Gastrocnemius medialis (tissue), 4 donors: ENCODE results near the gene DOCK6. TPM values are rescaled to one million over a fixed set of nuclear protein-coding genes. Genes with fewer than 3 reads are reported as not detected.

Experiments
- ATAC-seq, 2 donors: fragments of 150-250 bp; one replicate each; pipeline ENCODE4 v1.9.1; 2016
- DNase-seq, 2 donors: peaks; one replicate each; pipeline ENCODE4 v3.0.0-alpha.2; 2019
- H3K27ac ChIP-seq, 4 donors: fragments of 200-600 bp; sonication (generic); 1 replicate in 1 of 4; 2 replicates in 3 of 4; pipeline ENCODE4 v1.5.1; 2016 to 2018; ENCODE audit warnings: mild to moderate bottlenecking in 2 of 4, moderate library complexity in 1 of 4
- H3K27me3 ChIP-seq, 3 donors: fragments of 200-600 bp; sonication (generic) in 2 of 3; 1 replicate in 1 of 3; 2 replicates in 2 of 3; pipeline versions ENCODE4 v1.5.1 to v1.6.0; 2016 to 2019; ENCODE audit warnings: mild to moderate bottlenecking in 1 of 3, moderate library complexity in 1 of 3
- H3K36me3 ChIP-seq, 2 donors: fragments of 200-600 bp; sonication (generic) in 1 of 2; one replicate each; pipeline ENCODE4 v1.5.1; 2017 to 2018
- H3K4me1 ChIP-seq, 2 donors: fragments of 200-600 bp; sonication (generic) in 1 of 2; one replicate each; pipeline ENCODE4 v1.5.1; 2016 to 2017; ENCODE audit warnings: mild to moderate bottlenecking in 2 of 2
- H3K4me3 ChIP-seq, 4 donors: fragments of 200-600 bp; sonication (generic) in 3 of 4; 1 replicate in 1 of 4; 2 replicates in 3 of 4; pipeline ENCODE4 v1.5.1; 2016 to 2019; ENCODE audit warnings: mild to moderate bottlenecking in 2 of 4
- H3K9me3 ChIP-seq, 3 donors: fragments of 200-600 bp; sonication (generic) in 2 of 3; 1 replicate in 1 of 3; 2 replicates in 2 of 3; pipeline ENCODE4 v1.5.1; 2016 to 2019
- POLR2A ChIP-seq, 2 donors: fragments of 450-650 bp; IDR thresholded peaks; one replicate each; pipeline ENCODE4 v1.6.1; 2017; ENCODE audit warnings: antibody characterized with exemption in 2 of 2, mild to moderate bottlenecking in 2 of 2, moderate library complexity in 2 of 2
- in situ Hi-C, 4 donors: fragments of 200-750 bp; cut with MboI; loops; one replicate each; pipeline versions ENCODE4 v1.15.0 to v1.8.0; 2017; ENCODE audit warnings: low sequenced_read_pairs in 4 of 4
- intact Hi-C: fragments of 100-400 bp; cut with DNase I; formaldehyde crosslinking; loops from one replicate; pipeline ENCODE4 v1.15.1; 2023; ENCODE audit warnings: low total_unique reads
- total RNA-seq, 4 donors: library from RNA; depleted of rRNA; stranded (reverse); fragments of >200 nt; gene quantifications; one replicate each; pipeline versions ENCODE4 v1.1.0 to v1.2.3, GENCODE V29; 2016
- TF ChIP-seq, protein P1 (sequence below), 5 experiments: fragments of 450-650 bp in 3 of 5; fragments of 200-600 bp in 2 of 5; sonication (generic) in 2 of 5; IDR thresholded peaks in 4 of 5; conservative IDR thresholded peaks in 1 of 5; 1 replicate in 4 of 5; 2 replicates in 1 of 5; pipeline ENCODE4 v1.5.1; 2016 to 2019; ENCODE audit warnings: antibody characterized with exemption in 5 of 5, mild to moderate bottlenecking in 3 of 5, moderate library complexity in 3 of 5

Gene DOCK6
- total RNA-seq, 4 donors from 2014 or later, result 4.7 to 9.6 (median 5.8) TPM

DNA sequence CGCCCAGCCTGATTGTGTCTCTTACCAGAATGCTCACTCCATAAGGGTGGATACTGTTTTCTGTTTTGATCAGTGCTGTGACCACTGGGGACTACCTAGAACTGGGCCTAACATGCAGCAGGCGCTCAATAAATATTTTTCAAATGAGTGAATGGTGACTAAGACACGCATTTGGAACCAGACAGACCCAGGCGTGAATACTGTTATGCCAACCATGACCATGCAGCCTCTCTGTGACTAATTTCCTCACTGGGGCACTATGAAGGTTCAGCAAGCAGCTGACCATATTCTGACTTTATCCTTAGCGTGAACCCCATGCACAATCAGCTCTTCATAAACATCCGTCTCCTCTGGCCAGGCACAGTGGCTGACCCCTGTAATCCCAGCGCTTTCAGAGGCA lies 93.8 kb downstream of the DOCK6 start:
- peak in 1 of 2 donors; percentile 13 for ATAC-seq
- Histone ChIP-seq H3K36me3 (peaks cover 0 to 53% of the 10 kb centered on the region in 2 donors), H3K9me3 (no peaks in the 10 kb centered on the region), H3K27ac (peak overlapping the region in 1 of 4 donors; percentile 15), H3K27me3 (no peaks in the 10 kb centered on the region), H3K4me3 (no peak overlapping the region), H3K4me1 (peaks cover 12 to 16% of the 10 kb centered on the region in 2 donors)
- TF ChIP-seq, protein P1, sequence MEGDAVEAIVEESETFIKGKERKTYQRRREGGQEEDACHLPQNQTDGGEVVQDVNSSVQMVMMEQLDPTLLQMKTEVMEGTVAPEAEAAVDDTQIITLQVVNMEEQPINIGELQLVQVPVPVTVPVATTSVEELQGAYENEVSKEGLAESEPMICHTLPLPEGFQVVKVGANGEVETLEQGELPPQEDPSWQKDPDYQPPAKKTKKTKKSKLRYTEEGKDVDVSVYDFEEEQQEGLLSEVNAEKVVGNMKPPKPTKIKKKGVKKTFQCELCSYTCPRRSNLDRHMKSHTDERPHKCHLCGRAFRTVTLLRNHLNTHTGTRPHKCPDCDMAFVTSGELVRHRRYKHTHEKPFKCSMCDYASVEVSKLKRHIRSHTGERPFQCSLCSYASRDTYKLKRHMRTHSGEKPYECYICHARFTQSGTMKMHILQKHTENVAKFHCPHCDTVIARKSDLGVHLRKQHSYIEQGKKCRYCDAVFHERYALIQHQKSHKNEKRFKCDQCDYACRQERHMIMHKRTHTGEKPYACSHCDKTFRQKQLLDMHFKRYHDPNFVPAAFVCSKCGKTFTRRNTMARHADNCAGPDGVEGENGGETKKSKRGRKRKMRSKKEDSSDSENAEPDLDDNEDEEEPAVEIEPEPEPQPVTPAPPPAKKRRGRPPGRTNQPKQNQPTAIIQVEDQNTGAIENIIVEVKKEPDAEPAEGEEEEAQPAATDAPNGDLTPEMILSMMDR (IDR thresholded peaks at IDR 0.05 in 4 of 5, conservative IDR thresholded peaks at IDR 0.05 in 1 of 5), result no peak
- no peak for TF ChIP-seq POLR2A (IDR thresholded peaks at IDR 0.05)
- intact Hi-C loops, result no loop called here
- in situ Hi-C loops, result no loop called here
- no peak for DNase-seq

DNA sequence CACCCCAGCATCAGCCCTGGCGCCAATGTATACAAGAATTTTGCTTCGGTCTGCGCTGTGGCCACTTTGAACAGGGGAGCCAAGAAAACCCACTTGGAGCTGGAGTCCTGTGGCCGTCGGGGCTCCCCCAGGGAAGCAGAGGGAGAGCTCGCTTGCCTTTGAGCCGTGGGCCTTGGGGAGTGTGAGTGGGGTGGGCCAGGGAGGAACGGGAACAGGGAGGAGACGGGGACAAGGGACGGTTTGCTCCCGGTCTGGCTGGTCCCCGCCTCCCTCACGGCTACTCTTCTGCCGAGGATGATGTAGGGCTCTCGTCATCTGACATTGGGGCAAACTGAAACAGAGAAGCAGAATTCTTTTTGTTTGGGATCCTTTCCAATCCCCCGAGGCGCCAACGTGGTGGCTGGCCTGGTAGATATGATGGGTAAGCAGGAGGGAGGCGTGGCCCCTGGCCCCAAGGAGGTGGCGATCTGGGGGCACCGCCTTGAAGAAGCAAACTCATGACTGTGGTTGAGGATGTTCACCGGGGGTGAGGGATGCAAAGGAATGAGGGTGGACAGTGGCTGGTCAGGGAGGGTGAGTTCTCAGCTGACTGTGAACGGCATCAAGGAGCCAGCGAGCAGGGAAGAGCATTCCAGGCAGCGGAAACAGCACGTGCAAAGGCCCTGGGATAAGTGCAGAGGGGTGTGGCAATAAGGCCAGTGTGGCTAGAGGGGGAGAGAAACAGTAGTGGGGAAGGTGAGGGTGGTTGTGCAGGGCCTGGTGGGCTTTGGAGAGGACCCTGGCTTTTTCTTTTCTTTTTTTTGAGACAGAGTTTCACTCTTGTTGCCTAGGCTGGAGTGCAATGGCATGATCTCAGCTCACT lies 95.8 kb downstream of the DOCK6 start:
- ATAC-seq, result no peak
- Histone ChIP-seq H3K27ac (peak overlapping the region; percentile 70 to 81 (median 76)), H3K27me3 (no peaks in the 10 kb centered on the region), H3K9me3 (no peaks in the 10 kb centered on the region), H3K4me1 (peaks cover 12 to 18% of the 10 kb centered on the region in 2 donors), H3K4me3 (no peak overlapping the region), H3K36me3 (peaks cover 0 to 36% of the 10 kb centered on the region in 2 donors)
- in situ Hi-C loops, result no loop called here
- peak in 1 of 2 donors; percentile 39 for DNase-seq
- intact Hi-C loops, result no loop called here
- TF ChIP-seq POLR2A (IDR thresholded peaks at IDR 0.05), result no peak
- TF ChIP-seq, protein P1 (IDR thresholded peaks at IDR 0.05 in 4 of 5, conservative IDR thresholded peaks at IDR 0.05 in 1 of 5), result no peak

DNA sequence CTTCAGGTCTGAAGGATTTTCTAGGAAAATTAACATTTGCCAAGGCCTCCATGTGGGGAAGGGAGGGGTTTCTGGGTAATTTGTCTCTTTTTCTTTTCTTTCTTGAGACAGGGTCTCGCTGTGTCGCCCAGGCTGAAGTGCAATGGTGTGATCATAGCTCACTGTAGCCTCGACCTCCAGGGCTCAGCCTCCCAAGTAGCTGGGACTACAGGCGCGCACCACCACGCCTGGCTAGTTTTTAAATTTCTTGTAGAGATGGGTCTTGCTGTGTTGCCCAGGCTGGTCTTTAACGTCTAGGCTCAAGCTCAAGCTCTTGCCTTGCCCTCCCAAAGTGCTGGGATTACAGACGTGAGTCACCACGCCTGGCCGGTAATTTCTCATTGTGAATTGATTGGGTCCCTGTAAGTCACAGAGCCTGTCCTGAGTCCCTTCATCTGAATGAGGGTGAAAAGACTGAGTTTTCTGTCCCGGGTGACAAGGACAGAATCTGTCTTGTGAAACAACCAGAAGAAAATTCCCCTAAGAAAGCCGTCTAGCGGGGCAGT lies 96.8 kb downstream of the DOCK6 start:
- ATAC-seq, result no peak
- peak overlapping the region in 1 of 4 donors; percentile 16 for H3K4me3 ChIP-seq

DNA sequence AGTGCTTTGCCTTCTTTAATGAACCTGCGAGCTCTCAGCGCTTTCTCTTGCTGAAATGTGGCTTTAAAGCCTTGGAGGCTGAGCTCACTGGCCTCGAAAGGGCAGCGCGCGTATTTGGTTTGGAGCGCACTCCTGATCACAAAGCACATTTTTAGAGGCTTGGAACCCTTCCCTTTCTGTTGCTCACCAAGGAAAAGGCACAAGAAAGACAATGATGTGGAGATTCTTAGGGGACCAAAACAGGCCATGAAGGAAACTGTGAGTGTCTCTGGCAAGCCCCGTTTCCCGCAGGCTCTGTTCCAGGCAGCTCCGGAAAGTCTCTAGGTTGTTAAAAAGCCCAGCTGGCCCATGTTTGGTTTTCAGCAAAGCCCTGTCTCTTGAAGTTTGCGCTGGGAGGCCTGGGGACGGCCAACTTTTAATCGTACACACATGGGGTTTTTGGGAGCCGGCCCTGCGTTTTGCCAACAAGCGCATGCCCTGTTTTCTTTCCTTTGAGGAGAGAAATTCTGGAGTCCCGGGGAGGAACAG lies 97.4 kb downstream of the DOCK6 start:
- Histone ChIP-seq H3K27ac (peak overlapping the region; percentile 70 to 81 (median 76)), H3K9me3 (no peaks in the 10 kb centered on the region), H3K4me3 (peak overlapping the region in 1 of 4 donors; percentile 27), H3K27me3 (no peaks in the 10 kb centered on the region), H3K4me1 (peaks cover 12 to 18% of the 10 kb centered on the region in 2 donors), H3K36me3 (peaks cover 0 to 24% of the 10 kb centered on the region in 2 donors)
- intact Hi-C loops (loop anchor here (2.0 kb wide), 1 partner anchor 16 kb away; no protein-coding TSS in a partner anchor), in situ Hi-C loops (no loop called here)
- peak; percentile 44 to 75 for DNase-seq
- no peak for TF ChIP-seq POLR2A (IDR thresholded peaks at IDR 0.05)
- TF ChIP-seq, protein P1 (IDR thresholded peaks at IDR 0.05 in 4 of 5, conservative IDR thresholded peaks at IDR 0.05 in 1 of 5), result no peak
- peak; percentile 71 to 79 for ATAC-seq

More for the DNA sequence above, 96.8 kb downstream of the DOCK6 start:
- Histone ChIP-seq H3K27ac (peak overlapping the region; percentile 70 to 81 (median 76)), H3K36me3 (peaks cover 0 to 28% of the 10 kb centered on the region in 2 donors), H3K9me3 (no peaks in the 10 kb centered on the region), H3K4me1 (peaks cover 12 to 18% of the 10 kb centered on the region in 2 donors), H3K27me3 (no peaks in the 10 kb centered on the region)
- DNase-seq, result no peak
- TF ChIP-seq, protein P1 (IDR thresholded peaks at IDR 0.05 in 4 of 5, conservative IDR thresholded peaks at IDR 0.05 in 1 of 5), result no peak
- TF ChIP-seq POLR2A (IDR thresholded peaks at IDR 0.05), result no peak
- in situ Hi-C loops, result no loop called here
- intact Hi-C loops, result loop anchor here (2.0 kb wide), 1 partner anchor 15 kb away; no protein-coding TSS in a partner anchor
